NCI-H1417 treated with DMSO at 0.1 percent for 48 hours (cell line): ENCODE results near the gene BAHCC1.

Experiments
- DNase-seq: peaks from one replicate; lab custom pipeline; 2025; lab: John Stamatoyannopoulos, UW

Gene BAHCC1

DNA sequence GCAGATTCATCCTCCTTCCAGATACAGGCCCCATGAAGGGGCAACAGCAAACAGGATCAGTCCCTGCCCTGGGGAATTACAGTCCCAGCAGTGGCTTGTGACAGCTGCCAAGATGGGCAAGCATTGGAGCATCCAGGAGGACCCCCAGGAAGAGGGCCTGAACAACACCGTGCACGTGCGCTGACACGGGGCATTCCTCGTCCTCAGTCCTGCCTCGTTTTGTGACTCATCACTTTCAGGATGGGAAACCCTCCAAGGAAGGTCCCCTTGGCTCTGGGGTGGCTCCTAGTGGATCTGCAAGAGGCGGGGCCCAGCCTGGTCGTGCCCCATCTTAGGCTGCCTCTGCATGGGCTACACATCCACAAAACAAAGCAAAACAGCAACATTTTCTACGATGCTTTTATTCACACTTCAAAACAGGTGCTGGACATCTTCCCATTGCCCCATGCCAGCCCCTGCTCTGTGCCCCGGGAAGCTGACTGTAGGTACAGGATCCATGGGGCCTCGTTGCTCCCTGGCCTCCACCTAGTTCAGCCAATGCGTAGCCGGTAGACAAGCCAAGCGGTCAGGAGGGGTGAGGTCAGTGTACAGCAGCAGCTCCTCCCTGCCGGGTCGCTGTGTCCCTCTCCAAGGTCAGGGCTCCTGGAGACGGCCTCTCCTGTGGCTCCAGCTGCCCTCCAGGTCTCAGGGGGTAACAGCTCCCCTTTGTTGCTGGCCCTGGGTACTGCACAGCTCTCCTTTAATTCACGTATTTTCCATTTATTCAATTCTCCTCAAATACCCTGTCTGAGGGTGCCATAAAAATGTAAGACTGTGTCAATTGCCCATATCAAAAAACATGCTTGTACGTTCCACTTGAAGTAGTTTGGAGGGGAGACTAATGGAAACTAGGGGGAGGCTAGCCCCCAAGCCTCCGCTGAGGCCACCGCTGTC is 85.1 kb downstream of the BAHCC1 start:
- DNase-seq = no peak

DNA sequence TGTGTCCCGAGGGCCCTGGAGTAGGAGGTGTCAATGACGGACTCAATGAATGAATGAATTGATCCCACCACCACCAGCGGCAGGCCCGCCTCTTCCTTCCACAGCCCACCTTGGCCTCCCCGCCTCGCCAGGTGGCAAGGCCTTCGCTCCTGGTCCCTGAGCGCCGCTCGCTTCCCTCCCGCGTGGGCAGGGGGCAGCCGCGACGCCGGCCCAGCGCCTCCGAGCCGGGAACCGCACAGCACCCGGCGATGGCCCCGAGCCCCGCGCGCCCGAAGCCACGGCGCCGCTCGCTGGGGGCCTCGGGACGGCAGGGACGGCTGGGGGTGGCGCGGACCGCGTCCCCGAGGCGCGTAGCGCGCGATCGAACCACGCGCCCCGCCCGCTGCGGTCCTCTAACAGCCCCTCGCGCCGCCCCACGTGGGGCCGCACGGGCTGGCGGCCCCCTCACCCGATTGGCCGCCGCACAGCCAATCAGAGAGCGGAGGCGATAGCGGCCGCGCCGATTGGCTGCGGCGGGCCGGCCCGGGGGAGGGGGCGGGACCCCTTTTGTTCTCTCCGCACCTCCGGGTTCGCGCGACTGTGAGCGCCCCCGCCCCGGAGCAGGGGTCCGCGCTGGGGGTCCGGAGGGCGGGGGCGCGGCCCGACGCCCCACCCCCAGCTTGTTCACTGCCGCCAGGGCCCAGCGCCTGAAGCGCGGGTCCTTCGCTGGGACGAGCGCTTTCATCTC is 86.0 kb downstream of the BAHCC1 start:
- peak; percentile 74 for DNase-seq

DNA sequence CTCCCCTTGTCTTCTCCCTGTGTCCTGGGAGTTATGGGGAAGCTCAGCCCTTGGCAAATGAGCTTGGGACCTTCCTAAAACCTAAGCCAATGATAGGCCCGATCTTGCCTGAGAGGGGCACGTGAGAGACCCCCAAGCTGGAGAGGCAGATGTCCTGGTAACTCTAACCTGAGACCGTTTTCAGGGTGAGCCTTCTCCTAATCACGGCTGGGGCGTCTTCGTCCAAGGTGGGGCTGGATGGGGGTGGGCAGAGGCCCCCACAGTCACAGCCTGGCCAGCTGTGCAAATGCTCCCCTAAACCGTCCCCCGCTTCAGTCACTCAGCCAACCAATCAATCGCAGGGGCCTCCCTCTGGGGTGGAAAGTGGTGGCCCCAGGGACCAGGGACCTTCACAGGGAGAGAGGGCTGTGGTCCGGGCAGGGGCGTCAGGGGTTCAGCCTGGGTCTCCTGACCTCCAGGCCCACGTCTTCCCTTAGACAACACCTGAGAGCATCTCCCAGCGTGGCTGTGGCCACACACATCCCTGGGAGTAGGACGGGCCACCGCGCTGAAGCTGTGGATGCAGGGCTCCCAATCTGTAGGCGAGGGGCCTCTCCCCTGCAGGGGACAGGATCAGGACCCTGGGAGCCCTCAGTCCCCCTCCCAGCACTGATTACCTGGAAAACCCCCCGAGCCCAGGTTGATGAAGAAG is 86.7 kb downstream of the BAHCC1 start:
- DNase-seq = no peak

DNA sequence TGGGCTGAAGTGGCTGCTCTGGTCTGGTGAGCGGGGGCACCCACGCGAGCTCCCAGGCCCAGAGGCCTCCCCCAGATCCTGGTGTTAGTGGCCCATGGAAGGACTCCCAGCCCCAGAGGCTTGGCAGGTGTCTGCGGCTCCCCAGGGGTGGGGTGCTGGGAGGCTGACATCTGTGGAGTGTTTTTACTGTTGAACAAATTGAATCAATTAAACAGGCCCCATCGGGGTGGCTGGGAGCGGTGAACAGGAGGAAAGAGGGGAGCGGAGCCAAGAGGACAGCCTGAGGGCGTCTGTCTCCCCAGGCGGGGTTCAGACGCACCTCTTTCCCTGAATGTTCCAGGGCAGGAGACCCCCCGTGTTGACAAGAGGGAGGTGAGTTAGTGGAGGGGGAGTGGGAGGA is 87.4 kb downstream of the BAHCC1 start:
- no peak for DNase-seq

DNA sequence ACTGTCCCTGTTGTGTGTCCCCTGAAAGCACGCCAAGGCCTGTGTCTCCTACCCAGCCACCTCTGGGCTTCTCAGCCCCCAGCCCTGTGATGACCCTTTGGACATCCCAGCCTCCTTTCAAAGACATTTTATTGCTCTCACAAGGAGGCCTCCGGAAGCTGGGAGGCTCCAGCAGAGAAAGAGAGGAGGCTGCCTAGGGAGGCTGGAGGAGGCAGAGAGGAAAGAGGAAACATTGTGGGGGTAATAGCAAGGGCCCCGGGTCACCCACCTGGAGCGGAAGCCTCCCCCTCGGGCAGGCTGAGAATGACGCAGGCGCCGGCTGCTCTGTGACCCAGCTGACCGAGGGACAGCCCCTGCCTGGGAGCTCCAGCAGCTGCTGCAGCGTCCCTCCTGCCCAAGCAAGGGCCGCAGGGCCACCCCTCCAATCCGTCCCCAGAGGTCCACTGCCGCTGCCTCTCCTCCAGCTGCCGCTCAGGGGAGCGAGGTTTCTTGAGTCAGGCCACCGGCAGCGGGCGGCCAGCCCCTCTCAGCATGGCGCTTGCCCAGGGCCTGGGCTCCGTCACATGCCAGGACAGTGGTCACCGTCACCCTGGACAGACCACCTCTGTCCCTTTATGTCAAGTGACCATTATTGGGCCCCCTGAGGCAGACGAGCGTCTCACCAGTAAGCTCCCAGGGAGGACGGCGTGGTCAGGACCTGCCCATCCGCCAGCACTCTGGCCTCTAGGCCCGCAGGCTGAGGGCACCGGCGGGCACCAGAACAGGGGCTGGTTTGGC is 88.0 kb downstream of the BAHCC1 start:
- no peak for DNase-seq

DNA sequence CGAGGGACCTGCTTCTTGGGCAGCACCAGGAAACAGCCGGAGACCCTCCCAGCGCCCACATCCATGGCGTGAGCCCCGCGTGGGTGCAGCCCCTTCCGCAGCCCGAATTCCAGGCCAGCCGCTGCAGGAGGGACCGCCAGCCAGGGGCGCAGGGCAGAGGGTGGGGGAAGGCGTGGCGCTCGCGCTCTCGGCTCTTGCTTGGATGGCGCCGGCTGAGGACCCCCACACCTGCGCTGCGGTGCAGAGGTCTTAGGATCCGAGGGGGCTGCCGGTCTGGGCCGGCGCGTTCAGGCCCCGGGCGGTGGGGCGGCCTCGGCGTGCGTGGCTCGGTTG is 88.6 kb downstream of the BAHCC1 start:
- DNase-seq = no peak

DNA sequence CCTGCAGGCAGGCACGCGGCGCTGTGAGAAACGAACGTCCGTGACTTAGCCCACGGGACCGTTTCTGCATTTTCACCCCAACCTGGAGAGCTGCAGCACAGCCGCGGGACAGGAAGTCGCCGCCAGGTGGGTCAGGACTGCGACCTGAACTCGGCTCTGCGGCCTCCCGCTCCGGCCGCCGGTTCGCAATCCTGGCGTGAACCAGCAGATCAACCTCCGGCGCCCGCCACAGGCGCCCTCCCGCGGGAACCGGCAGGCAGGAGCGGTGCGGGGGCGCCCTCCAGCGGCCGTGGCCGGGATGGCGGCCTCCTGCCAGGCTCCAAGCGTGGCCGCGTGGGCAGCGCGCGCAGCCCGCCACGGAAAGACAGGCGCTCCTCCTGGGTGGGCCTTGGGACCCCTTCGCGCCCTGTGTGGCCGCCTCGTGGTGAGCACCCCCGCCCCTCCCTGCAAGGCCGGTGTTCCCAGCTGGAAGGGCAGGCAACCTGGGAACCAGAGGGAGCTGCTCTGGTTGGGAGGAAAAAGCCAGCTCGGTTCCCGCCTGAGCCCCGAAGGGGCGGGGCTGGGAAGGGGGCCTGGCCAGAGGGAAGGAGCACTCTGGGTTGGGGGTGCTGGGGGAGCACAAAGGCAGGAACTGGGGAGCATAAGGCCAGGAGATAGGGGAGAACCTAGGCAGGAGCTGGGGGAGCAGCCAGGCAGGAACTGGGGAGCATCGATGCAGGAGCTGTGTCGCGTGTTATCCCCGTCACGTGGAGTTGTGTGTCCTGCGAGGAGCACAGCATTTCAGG is 89.1 kb downstream of the BAHCC1 start:
- DNase-seq = peak; percentile 22

DNA sequence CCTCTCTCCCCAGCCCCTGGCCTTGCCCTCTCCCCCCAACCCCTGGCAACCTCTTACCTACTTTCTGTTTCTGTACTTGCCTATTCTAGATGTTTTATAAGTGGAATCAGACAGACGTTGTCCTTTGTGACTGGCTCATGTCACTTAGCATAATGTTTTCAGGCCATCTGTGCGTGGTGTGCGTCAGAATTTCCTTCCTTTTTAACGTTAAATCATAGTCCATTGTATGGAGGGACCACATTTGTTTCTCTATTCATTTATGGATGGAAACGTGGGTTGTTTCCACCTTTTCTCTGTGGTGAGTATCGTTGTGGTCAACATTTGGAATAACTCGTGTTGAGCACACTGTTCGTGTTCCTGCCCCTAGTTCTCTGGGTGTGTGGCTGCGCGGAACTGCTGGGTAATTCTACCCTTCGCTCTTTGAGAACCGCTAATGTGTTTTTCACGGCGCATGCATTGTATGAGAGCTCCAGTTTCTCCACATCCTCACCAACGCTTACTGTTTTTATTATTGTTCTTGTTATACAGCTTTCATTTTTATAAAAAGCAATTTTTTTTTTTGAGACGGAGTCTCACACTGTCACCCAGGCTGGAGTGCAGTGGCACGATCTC is 91.0 kb downstream of the BAHCC1 start:
- DNase-seq = no peak

DNA sequence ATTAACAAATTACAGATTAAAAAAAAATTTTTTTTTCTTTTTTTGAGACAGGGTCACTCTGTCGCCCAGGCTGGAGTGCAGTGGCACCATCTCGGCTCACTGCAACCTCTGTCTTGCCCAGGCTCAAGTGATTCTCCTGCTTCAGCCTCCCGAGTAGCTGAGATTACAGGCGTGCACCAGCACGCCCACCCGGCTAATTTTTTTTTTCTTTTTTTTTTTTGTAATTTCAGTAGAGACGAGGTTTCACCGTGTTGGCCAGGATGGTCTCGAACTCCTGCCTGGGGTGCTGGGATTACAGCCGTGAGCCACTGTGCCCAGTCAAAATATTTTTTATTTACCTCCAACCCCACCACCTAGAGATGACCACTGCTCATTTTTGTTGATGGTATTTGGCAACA is 91.8 kb downstream of the BAHCC1 start:
- no peak for DNase-seq

DNA sequence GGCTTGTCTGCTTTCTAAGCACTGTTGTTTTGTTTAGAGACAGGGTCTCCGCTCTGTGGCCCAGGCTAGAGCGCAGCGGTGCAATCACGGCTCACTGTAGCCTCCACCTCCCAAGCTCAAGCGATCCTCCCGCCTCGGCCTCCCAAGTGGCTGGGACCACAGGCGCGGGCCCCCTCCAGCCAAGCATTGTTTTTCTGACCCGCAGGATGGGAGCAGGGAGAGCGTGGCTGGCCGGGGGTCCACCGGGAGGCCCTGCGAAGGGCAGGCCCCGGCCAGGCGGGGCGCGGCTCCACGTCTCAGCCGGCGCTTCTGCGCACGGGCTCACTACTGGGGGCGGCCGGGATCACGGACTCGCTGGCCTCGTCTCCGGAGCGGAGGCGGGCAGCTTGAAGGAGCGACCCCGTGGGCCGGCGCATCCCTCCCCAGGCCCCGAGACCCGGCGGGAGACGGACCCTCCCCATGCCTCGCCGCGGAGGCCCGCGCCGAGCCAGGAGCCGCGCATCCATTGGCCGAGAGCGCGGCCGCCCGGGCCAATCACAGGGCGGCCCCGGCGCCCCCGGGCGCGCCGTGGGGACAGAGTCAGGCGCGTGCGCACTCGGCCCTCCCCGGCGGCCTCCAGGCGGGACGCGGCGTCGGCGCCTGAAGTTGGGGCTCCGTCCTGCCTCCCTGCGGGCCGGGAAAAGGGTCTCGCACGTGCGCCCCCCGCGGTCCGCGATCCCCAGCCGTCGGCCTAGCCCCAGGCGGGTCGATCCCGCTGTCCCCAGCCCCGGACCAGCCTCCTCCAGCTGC is 92.4 kb downstream of the BAHCC1 start:
- no peak for DNase-seq

DNA sequence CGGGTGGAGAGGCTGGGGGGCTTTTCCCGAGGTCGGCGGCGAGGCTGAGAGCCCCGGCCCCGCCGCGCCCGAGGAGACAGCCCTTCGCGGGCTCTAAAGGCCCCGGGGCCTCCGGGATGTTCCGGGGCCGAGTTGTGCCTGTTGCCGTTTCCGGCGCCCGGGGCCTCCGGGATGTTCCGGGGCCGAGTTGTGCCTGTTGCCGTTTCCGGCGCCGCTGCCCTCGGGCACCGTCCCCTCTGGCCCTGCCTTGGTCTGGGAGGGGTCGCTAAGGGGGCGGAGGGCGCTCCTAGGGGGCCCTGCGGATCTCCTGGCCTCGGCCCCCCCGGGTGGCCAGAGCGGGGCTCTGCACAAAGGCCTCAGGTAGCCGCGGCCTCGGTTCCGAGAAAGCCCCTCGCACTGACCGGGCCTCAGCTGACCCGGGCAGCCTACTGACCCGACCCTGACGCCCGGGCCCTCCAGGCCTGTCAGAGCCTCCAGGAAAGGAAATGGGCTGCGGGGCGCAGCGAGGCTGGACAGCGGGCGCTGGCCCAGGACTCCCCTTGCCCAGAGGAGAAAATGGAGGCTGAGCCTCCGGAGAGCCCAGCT is 93.1 kb downstream of the BAHCC1 start:
- DNase-seq = no peak

DNA sequence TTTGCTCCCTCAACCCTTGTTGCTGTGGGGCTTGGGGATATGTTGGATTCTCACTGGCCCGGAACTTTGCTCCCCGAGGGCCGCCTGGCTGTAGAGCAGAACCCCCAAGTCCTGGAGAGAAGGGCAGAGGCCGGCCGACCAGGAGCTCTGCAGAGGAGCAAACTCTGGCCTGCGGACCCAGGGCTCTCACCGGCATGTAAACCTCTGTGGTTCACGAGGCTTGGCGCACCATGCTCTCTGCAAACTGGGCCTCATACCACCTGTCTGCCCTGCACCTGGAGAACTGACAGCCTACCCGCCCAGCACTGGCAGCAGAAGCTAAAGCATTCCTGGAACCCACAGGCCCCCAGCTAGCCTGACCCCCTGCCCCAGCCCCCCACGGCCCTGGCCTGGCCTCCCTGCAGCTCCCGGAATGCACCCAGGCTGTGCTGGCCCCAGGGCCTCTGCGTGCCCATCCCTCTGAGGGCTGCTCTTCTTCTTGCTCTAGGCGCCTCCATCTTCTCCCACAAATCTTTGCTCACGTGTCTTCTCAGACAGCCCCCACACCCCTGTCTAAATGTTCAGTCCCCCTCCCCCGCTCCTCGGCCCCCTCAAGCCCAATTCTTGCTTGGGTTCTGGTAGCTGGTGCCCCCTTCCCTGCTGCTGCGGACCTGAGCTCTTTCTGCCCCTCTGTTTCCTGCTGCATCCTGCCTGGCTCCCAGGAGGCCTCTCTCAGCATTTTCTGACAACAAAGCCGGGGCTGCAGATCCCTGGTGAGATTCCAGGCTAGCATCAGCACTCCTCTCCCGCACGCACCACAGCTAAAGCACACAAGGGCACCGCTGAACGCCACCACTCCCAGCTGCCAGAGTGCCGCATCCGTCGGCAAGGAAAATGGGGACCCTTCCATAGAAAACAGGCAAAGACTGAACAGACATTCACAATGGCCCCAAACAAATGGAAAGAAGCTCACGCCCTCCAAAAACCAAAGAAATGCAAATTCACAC is 94.0 kb downstream of the BAHCC1 start:
- DNase-seq = no peak

DNA sequence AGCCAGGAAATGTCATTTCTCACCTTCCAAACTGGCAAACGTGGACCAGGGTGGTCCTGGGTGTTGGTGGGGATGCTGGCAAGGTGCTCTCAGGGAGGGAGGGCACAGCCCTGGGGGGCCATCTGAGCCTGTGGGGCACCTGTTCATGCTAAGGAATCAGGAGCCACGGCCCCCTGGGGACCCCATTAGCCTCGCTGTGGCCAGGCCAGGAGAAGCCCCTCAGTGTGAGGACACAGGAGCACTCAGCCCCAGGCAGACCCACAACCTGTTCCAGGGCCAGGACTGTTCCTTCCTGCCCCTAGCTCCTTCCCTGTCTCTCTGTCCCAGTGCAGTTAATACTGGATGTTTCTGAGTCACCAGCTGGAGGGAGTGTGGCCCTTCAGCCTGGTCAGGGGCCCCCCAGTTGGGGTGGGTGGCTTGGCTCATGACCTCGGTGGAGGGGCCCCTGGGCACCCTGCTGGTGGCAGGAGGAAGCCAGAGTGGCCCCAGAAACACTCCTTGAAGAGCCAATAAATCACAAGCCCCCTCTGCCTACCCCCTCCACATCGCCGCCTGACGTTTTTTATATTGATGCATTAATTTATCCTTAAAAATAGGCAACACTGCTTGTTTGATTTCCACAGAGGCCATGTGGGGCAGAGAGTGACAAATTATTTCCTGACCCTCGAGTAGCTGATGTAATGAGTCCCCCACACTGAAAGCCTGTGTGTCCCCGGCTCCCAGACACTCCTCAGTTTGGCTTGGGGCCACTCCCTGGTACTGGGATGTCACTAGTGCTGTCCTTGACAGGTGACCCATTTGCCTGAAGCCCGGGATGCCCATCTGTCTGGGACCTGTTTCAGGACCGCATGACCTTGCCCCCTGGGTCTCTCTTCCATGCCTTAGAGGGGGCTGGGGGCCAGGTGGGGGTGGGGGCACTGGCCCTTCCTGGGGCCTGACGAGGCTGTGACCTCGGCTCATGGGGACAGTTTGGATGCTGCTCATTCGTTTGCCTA is 95.0 kb downstream of the BAHCC1 start:
- DNase-seq = no peak

DNA sequence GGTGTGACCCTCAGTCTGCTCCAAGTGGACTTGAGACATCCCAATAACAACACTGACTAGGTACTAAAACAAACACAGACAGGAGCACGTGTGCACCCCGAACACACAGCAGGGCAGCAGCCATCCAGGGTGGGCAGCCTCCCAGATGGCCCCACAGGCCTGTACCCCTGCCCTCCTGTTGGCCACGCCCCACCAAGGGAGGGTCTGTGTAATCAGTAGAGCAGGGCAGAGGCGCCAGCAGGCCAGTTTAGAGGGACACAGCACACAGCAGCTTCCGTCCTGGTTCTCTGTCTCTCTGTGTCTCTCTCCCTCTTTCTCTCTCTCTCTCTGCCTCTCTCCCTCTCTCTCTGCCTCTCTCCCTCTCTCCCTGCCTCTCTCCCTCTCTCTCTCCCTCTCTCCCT is 95.9 kb downstream of the BAHCC1 start:
- no peak for DNase-seq

DNA sequence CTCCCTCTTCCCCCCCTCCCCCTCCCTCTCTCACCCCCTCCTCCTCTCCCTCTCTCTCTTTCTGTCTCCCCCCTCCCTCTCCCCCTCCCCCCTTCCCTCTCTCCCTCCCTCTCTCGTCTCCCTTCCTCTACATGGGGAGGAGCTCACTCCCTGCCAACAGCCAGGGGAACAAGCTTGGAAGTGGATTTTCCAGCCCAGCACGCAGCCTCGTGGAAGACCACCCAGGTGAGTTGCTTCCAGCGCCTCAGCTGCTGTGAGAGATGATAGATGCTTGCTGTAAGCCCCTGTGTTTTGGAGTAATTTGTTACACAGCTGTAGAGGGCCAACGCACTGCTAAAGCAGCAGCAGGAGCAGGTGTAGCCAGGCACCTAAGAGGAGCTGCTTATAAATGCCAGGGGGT is 96.5 kb downstream of the BAHCC1 start:
- DNase-seq = no peak

DNA sequence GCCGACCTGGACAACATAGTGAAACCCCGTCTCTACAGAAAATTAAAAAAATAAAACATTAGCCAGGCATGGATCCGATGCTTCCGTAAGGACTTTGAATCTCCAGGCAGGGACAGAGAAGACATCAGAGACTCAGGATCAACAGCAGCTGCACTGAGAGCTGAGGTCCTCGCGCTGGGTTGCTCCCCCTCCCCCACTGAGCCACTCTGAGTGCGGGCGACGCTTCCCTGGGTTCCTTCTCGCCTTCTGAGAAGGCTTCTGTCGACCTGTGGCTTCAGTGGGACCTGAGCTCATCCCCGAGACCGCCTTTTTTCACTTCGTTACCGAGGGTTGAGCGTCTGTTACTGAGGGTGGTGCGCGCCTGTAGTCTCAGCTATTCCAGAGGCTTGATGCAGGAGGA is 96.9 kb downstream of the BAHCC1 start:
- DNase-seq = no peak

DNA sequence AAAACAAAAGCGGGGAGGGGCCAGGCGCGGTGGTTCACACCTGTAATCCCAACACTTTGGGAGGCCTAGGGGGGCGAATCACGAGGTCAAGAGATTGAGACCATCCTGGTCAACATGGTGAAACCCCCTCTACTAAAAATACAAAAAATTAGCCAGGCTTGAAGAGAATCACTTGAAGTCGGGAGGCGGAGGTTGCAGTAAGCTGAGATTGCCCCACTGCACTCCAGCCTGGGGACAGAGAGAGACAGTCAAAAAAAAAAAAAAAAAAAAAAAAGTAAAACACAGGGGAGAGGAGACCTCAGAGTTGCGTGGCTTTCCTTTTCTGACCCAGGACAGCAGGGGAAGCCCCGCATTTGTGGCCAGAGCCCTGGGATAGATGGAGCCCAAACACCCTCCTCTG is 97.4 kb downstream of the BAHCC1 start:
- no peak for DNase-seq
